HG02571 (cell line): ENCODE data around the gene PRUNE1.

ENCODE experiments used
- ATAC-seq: cut with Tn5 transposase; IDR thresholded peaks from one replicate; pipeline ENCODE4 v1.9.1; 2021; ENCODE audit warnings: mild to moderate bottlenecking, moderate library complexity; ENCODE audit not compliant: unreplicated experiment

The PRUNE1 gene

DNA sequence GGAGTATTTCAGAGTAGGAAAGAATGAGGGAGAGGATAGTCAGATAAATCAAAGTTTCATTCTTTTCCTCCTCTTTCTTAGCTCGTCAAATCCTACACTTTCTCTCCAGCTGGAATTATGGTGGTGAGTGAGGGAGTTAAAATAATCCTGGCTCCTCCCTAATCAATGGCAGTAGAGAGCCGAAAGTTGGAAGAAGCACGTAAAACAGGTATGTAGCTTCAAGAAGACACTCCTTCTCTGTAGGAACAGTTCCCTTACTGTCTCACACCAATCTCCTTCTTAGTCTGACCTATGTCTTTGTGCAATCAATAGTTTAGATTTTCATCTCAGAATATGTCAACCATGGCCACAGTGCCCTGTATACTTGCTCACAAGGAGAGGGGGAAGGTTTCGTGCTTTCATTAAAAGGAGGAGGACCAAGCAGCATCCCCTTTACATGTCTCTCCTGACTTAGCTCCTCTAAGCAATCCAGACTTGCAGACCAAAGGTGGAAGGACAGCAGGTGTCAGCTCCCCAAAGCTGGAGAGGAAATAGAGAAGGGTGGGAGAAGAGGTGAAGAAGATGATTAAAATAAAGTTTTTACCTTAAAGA, 2.4 kb upstream of the PRUNE1 start:
- ATAC-seq: no peak

DNA sequence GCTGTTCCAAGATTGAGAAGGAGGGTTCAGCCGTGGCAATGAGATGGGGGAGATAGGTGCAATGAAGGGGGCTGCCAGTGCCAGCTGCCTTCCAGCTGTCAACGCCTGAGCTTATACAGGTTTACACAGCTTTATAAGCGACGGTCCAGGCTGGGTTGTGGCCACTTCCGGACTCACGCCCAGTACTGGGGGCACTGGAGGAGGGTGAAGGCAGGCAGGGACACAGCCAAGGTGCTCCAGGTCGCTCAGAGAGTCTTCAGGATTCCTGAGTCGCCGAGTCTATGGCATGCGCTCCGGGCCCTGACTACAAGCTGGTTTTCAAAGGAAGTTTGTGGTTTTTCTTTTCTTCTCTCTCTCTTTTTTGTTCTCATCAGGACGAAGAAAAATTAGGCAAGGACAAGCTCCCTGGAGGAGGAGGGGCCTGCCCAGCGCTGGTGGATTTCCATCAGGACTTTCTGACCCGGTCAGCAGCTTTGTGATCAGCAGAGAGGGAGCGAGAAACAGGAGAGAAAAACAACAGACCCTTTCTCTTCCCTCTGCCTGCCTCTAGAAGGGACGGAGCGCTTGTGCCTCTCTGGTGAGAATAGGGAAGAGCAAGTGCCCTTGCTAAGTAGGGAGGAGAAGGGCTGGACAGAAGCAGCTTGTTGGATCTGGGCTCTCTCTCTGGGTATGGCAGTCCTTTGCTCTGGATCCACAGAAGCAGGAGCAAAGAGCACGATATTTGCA, 1.8 kb upstream of the PRUNE1 start, which contains the start of gene MINDY1:
TSS of gene MINDY1 (minus strand) at position 576 of the 726 bp plus-strand sequence. CDS start 4,285 bp downstream, outside the sequence.
- ATAC-seq: no peak

- ATAC-seq: no peak
Measured at GRCh38 chr1:151007853-151008243, 401 bp upstream of the PRUNE1 start.

- ATAC-seq: no peak
Measured at GRCh38 chr1:151009206-151009587, 948 bp downstream of the PRUNE1 start.

GRCh38 chr1:151009674-151010345, 1.6 kb downstream of the PRUNE1 start:
- no peak for ATAC-seq

DNA sequence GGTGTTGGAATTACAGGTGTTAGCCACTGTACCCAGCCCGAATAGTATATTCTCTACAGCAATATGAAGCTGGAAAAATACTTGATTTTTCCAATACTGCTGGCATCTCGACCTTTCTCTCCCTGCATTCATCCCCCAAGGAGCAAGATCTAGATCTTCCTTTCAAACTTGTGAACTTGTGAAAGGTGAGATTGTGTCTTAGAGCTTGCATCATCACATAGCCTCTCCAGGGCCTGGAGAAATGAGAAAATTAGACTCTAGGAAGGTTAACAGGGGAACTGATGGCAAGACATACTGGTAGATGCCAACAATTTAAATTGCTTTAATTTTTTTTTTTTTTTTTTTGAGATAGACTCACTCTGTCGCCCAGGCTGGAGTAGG, 2.1 kb downstream of the PRUNE1 start:
- ATAC-seq: no peak

DNA sequence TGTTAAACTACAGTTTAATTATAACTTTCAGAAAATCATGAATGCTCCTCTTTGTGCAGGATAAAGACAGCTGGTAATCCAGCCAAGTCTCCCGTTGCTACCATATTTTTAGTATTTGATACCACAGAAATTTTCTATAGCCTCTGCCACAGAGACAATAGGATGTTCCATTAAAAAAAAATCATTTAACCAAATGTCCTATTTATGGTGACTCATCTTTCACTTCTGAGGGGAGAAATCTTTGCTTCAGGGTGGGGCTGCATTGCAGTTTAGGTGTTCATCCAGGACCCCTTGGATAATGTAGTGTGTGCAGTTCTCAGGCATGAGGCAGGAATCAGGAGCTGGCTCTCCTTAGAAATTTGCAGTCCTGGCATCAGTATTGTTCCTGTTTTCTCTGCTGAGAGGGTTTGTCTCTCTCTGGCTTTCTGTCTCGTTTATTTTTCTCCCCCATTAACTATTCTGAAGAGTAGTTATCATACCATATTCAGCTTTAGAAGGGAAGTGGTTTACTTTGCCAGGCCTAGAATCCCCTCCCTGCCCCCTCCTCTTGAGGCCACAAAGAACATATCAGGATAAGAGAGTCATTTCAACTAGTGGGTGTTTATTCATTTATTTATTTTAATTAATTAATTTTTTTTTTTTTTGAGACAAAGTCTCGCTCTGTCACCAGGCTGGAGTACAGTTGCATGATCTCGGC, 3.1 kb downstream of the PRUNE1 start:
- no peak for ATAC-seq

GRCh38 chr1:151012684-151013471, 4.6 kb downstream of the PRUNE1 start:
- ATAC-seq: no peak

GRCh38 chr1:151013518-151013917, 5.3 kb downstream of the PRUNE1 start:
- ATAC-seq: no peak

DNA sequence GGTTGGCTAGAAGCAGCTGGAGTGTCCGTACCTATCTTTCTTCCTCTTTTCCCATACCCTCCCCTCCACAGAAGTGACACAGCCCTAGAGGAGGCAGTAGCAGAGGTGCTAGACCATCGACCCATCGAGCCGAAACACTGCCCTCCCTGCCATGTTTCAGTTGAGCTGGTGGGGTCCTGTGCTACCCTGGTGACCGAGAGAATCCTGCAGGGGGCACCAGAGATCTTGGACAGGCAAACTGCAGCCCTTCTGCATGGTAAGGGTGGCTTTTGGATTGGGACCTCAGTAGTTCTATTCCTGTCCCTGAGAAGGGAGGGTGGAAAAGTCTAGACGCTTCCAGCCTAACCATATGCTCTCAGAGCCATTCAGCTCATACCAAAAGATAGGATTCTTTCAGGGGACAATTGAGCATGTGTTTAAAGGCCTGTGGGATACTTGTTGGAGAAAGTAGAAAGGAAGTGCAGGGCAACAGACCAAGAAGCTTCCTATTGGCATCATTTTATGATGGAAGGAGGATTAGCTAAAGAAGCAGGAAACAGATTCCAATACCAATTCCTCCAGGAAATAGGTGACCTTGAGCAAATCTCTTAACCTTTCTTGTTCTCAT, 16.4 kb downstream of the PRUNE1 start:
- no peak for ATAC-seq

GRCh38 chr1:151026460-151026859, 18.2 kb downstream of the PRUNE1 start:
- ATAC-seq: no peak

- no peak for ATAC-seq
Measured at GRCh38 chr1:151032164-151032563, 23.9 kb downstream of the PRUNE1 start.

GRCh38 chr1:151035167-151035566, 26.9 kb downstream of the PRUNE1 start:
- no peak for ATAC-seq

- ATAC-seq: no peak
Measured at GRCh38 chr1:151036356-151036755, 28.1 kb downstream of the PRUNE1 start, which contains the start of gene BNIPL. TSS of gene BNIPL (plus strand) at chr1:151036586. CDS start at chr1:151036726, 140 bp downstream.

GRCh38 chr1:151037032-151037431, 28.8 kb downstream of the PRUNE1 start:
- ATAC-seq: no peak

DNA sequence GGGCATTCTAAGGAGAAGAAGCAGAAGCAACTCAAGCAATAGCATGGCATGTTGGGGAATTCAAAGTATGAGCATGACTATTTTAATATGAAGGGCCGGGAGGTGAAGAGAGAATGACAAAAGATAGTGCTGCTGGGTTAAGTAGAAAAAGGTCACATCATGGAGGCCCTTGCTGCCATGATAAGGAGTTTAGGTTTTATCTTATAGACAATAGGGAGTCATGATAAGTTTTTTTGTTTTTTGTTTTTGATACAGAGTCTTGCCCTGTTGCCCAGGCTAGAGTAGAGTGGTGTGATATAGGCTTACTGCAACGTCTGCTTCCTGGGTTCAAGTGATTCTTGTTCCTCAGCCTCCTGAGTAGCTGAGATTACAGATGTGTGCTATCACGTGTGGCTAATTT, 31.3 kb downstream of the PRUNE1 start:
- ATAC-seq: no peak

GRCh38 chr1:151043163-151043562, 34.9 kb downstream of the PRUNE1 start:
- ATAC-seq: no peak

- ATAC-seq: no peak
Measured at GRCh38 chr1:151047591-151047924, 39.3 kb downstream of the PRUNE1 start, which contains the start of gene C1orf56. TSS of gene C1orf56 (plus strand) at chr1:151047751. CDS start at chr1:151047848, 97 bp downstream.

DNA sequence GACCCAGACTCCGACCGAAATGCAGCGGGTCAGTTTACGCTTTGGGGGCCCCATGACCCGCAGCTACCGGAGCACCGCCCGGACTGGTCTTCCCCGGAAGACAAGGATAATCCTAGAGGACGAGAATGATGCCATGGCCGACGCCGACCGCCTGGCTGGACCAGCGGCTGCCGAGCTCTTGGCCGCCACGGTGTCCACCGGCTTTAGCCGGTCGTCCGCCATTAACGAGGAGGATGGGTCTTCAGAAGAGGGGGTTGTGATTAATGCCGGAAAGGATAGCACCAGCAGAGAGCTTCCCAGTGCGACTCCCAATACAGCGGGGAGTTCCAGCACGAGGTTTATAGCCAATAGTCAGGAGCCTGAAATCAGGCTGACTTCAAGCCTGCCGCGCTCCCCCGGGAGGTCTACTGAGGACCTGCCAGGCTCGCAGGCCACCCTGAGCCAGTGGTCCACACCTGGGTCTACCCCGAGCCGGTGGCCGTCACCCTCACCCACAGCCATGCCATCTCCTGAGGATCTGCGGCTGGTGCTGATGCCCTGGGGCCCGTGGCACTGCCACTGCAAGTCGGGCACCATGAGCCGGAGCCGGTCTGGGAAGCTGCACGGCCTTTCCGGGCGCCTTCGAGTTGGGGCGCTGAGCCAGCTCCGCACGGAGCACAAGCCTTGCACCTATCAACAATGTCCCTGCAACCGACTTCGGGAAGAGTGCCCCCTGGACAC, 39.8 kb downstream of the PRUNE1 start:
- ATAC-seq: no peak

- ATAC-seq: no peak
Measured at GRCh38 chr1:151048645-151049032, 40.4 kb downstream of the PRUNE1 start.
